Caco-2 (cell line): ENCODE measurements around the gene SAMD4B. TPM values are rescaled to one million over a fixed set of nuclear protein-coding genes. Genes with fewer than 3 reads are reported as not detected.

ENCODE experiments used
- BruUV-seq: library from RNA; stranded (reverse); fragments of 400-500 nt; replicated peaks from 2 replicates; lab custom pipeline; 2021; lab: Mats Ljungman, UMichigan
- CTCF ChIA-PET: fragments of 300-600 bp; sonication (Branson Sonifier 250); formaldehyde crosslinking; loops from one replicate; lab custom pipeline; 2022; ENCODE audit warnings: antibody characterized with exemption; lab: Charles Lee
- POLR2A ChIA-PET: fragments of 300-600 bp; sonication (Branson Sonifier 250); formaldehyde crosslinking; loops from one replicate; lab custom pipeline; 2022; ENCODE audit warnings: antibody characterized with exemption; lab: Charles Lee
- DNase-seq, 2 experiments: peaks; one replicate each; pipeline versions ENCODE4 v3.0.0 to v3.0.0-alpha.2; 2020 to 2022
- H3K27me3 ChIP-seq: replicated peaks from 2 replicates; pipeline ENCODE4 v1.6.0; 2011; ENCODE audit warnings: low read length; ENCODE audit not compliant: control insufficient read depth, insufficient read depth
- H3K36me3 ChIP-seq: 2 replicates; pipeline ENCODE4 v1.5.1; 2011; ENCODE audit warnings: low read length; ENCODE audit not compliant: control insufficient read depth, insufficient read depth
- H3K4me1 ChIP-seq: fragments of 250-450 bp; sonication (Bioruptor Pico); 2 replicates; pipeline ENCODE4 v1.5.1; 2020; ENCODE audit warnings: mild to moderate bottlenecking
- H3K4me3 ChIP-seq: 2 replicates; pipeline ENCODE4 v1.5.1; 2011; ENCODE audit warnings: low read depth, mild to moderate bottlenecking, control low read depth, low read length
- H3K9me3 ChIP-seq: fragments of 250-450 bp; sonication (Bioruptor Pico); 2 replicates; pipeline ENCODE4 v1.5.1; 2020; ENCODE audit warnings: mild to moderate bottlenecking, moderate library complexity
- H3K27ac Mint-ChIP-seq: one replicate; pipeline ENCODE4 v1.8.0; 2022; ENCODE audit warnings: mixed read lengths; ENCODE audit not compliant: unreplicated experiment
- H3K27me3 Mint-ChIP-seq: one replicate; pipeline ENCODE4 v1.8.0; 2022; ENCODE audit warnings: mixed read lengths; ENCODE audit not compliant: insufficient read depth, unreplicated experiment
- H3K36me3 Mint-ChIP-seq: one replicate; pipeline ENCODE4 v1.8.0; 2022; ENCODE audit warnings: mild to moderate bottlenecking, mixed read lengths; ENCODE audit not compliant: insufficient read depth, unreplicated experiment
- H3K4me1 Mint-ChIP-seq: one replicate; pipeline ENCODE4 v1.8.0; 2022; ENCODE audit warnings: low read depth, mixed read lengths; ENCODE audit not compliant: unreplicated experiment
- H3K4me3 Mint-ChIP-seq: one replicate; pipeline ENCODE4 v1.8.0; 2022; ENCODE audit warnings: mild to moderate bottlenecking, moderate library complexity, mixed read lengths; ENCODE audit not compliant: unreplicated experiment
- H3K9me3 Mint-ChIP-seq: one replicate; pipeline ENCODE4 v1.8.0; 2022; ENCODE audit warnings: mixed read lengths; ENCODE audit not compliant: unreplicated experiment
- intact Hi-C: fragments of 100-400 bp; cut with micrococcal nuclease; formaldehyde crosslinking; loops from one replicate; pipeline ENCODE4 v1.10.0; 2022; ENCODE audit not compliant: unreplicated experiment
- total RNA-seq: library from RNA; stranded (reverse); gene quantifications from 2 replicates; pipeline ENCODE4 v1.2.3, GENCODE V29; 2022
- TF ChIP-seq, protein P1 (sequence below), 2 experiments: fragments of 200-600 bp in 1 of 2; IDR thresholded peaks; 1 replicate in 1 of 2; 2 replicates in 1 of 2; pipeline versions ENCODE4 v1.5.1 to v1.8.0; 2011 to 2022; ENCODE audit warnings: antibody characterized with exemption in 1 of 2, control low read depth in 1 of 2, inconsistent platforms in 1 of 2, low read depth in 1 of 2, low read length in 1 of 2, mild to moderate bottlenecking in 1 of 2, moderate library complexity in 1 of 2; ENCODE audit not compliant: insufficient read depth in 1 of 2, severe bottlenecking in 1 of 2, unreplicated experiment in 1 of 2

SAMD4B gene
- total RNA-seq, 1 experiment from 2014 or later = 132 TPM

DNA sequence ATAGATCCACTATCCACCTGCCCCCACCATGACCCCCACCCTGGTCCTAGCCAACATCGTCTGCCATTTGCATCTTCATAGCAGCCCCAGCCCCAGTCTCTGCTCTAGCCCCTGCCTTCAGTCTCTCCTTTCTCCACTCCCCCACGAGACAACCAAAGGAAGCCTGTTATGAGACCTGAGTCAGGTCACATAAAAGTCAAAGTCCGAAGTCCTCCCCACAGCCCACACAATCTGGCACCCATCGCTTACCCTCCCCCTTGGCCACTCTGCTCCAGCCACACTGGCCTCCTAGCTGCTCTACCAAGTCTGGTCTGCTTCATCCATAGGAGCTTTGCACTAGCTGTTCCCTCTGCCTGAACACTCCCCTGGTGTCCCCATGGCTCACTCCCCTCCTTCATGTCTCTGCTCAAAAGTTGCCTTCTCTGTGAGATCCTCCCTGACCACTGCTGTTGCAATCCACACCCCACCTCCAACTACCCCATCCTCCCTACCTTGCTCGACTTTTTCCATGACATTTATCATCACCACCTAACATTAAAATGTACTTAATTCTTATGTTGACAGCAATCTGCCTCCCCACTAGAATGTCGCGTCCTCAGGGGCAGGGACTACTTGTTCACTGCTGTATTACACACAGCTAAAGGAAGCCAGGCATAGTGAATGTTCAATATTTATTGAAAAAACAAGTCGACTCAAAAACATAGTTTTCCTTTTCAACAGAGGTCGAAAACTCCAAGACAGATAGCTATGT lies 69.0 kb downstream of the SAMD4B start:
- no peaks in the 10 kb centered on the region for H3K9me3 ChIP-seq
- ChIA-PET POLR2A (interaction anchor here (0.5 to 2.3 kb wide), 8 partner anchors 9 to 1367 kb away, joined by 3 to 20 read pairs (median 6); partner anchors contain the start of genes MED29, PAF1, RAB4B and RPS16), CTCF (interaction anchor here (0.6 to 2.5 kb wide), 7 partner anchors 9 to 435 kb away, joined by 3 to 52 read pairs (median 3); partner anchors contain the start of genes MED29 and PAF1)
- peaks cover 30% of the 10 kb centered on the region for H3K4me1 ChIP-seq
- peak; percentile 67 to 83 for DNase-seq
- Mint-ChIP-seq H3K27ac (peak overlapping the region; percentile 90), H3K27me3 (peaks cover 3% of the 10 kb centered on the region), H3K4me1 (peaks cover 43% of the 10 kb centered on the region), H3K36me3 (peaks cover 75% of the 10 kb centered on the region), H3K9me3 (no peaks in the 10 kb centered on the region), H3K4me3 (peak overlapping the region; percentile 77)
- H3K36me3 ChIP-seq = peaks cover 4% of the 10 kb centered on the region; the same call in 1 of the 2 replicates
- BruUV-seq = no TSS peak
- H3K4me3 ChIP-seq = peak overlapping the region; percentile 66
- H3K27me3 ChIP-seq = no peaks in the 10 kb centered on the region
- TF ChIP-seq, protein P1, sequence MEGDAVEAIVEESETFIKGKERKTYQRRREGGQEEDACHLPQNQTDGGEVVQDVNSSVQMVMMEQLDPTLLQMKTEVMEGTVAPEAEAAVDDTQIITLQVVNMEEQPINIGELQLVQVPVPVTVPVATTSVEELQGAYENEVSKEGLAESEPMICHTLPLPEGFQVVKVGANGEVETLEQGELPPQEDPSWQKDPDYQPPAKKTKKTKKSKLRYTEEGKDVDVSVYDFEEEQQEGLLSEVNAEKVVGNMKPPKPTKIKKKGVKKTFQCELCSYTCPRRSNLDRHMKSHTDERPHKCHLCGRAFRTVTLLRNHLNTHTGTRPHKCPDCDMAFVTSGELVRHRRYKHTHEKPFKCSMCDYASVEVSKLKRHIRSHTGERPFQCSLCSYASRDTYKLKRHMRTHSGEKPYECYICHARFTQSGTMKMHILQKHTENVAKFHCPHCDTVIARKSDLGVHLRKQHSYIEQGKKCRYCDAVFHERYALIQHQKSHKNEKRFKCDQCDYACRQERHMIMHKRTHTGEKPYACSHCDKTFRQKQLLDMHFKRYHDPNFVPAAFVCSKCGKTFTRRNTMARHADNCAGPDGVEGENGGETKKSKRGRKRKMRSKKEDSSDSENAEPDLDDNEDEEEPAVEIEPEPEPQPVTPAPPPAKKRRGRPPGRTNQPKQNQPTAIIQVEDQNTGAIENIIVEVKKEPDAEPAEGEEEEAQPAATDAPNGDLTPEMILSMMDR (IDR thresholded peaks at IDR 0.05; ENCODE audit: insufficient read depth in 1 of 2, low read depth in 1 of 2, low read length in 1 of 2, severe bottlenecking in 1 of 2, unreplicated experiment in 1 of 2) = no peak
- intact Hi-C loops = loop anchor here (1.0 kb wide), 2 partner anchors 14 to 289 kb away; no protein-coding TSS in a partner anchor

GRCh38 chr19:39411832-39412099 lies 69.5 kb downstream of the SAMD4B start:
- TF ChIP-seq, protein P1 (IDR thresholded peaks at IDR 0.05; ENCODE audit: insufficient read depth in 1 of 2, low read depth in 1 of 2, low read length in 1 of 2, severe bottlenecking in 1 of 2, unreplicated experiment in 1 of 2) = peak; percentile 89 to 97
- Mint-ChIP-seq H3K27me3 (peaks cover 3% of the 10 kb centered on the region), H3K36me3 (peaks cover 70% of the 10 kb centered on the region), H3K4me3 (peak overlapping the region; percentile 77), H3K4me1 (peaks cover 40% of the 10 kb centered on the region), H3K9me3 (no peaks in the 10 kb centered on the region), H3K27ac (peak overlapping the region; percentile 90)
- Histone ChIP-seq H3K27me3 (no peaks in the 10 kb centered on the region), H3K4me1 (peaks cover 30% of the 10 kb centered on the region), H3K9me3 (no peaks in the 10 kb centered on the region), H3K36me3 (peaks cover 4% of the 10 kb centered on the region; the same call in 1 of the 2 replicates), H3K4me3 (peak overlapping the region; percentile 29)
- peak; percentile 94 for DNase-seq
- ChIA-PET CTCF (interaction anchor here (0.6 to 2.5 kb wide), 7 partner anchors 9 to 436 kb away, joined by 3 to 52 read pairs (median 3); partner anchors contain the start of genes MED29 and PAF1), POLR2A (interaction anchor here (0.5 to 2.3 kb wide), 7 partner anchors 9 to 1366 kb away, joined by 3 to 20 read pairs (median 7); partner anchors contain the start of genes MED29, PAF1, RAB4B and RPS16)
- intact Hi-C loops = loop anchor here (1.0 kb wide), 6 partner anchors 9 to 289 kb away; no protein-coding TSS in a partner anchor
- no TSS peak for BruUV-seq

DNA sequence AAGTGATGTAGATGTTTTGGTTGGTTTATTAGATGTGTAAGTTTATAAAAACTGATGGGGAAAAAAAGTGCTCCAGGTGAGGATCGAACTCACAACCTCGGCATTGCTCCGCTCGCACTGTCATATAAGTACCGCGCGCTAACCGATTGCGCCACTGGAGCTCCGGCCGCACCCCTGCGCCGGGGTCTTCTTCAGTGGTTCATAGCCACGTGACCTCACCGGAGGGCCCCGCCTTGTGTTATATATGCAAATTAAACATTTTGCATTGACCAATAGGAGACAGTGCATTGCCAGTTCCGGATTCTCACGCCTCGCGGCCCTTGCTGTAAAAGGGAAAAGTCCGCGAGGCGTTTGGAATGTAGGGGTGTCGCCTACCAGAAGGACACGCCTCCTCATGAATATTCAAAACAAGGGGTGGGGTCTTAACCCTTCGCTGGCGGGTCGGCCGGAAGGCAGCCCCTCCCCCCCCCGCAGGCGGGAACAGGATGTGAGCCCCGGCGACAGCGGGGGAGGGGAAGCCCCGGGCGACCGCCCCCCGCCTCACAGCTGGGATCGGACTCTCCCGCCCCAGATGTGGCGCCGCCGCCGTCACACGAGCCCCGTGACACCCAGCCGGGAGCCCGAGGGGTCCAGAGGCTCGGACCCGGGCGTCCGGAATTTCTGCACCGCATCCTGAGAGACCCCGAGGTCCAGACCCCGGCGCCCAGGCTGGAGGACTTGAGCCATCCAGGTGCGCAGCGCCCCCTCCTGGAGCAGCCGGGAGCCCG lies 70.1 kb downstream of the SAMD4B start, which contains the start of gene PLEKHG2:
TSS of gene PLEKHG2 (plus strand) at position 570 of the 767 bp plus-strand sequence. CDS start 1,418 bp downstream, outside the sequence.
- peak within 1 kb of the TSS; percentile 90 for H3K27ac Mint-ChIP-seq
- DNase-seq = peak; percentile 99
- H3K9me3 Mint-ChIP-seq = no peaks in the 10 kb centered on the region
- BruUV-seq = no TSS peak
- peak within 1 kb of the TSS; percentile 77 for H3K4me3 Mint-ChIP-seq
- intact Hi-C loops = loop anchor here (1.0 kb wide), 4 partner anchors 10 to 71 kb away; no protein-coding TSS in a partner anchor
- TF ChIP-seq, protein P1 (IDR thresholded peaks at IDR 0.05; ENCODE audit: insufficient read depth in 1 of 2, low read depth in 1 of 2, low read length in 1 of 2, severe bottlenecking in 1 of 2, unreplicated experiment in 1 of 2) = peak; percentile 91 to 92
- H3K4me3 ChIP-seq = peak within 1 kb of the TSS; percentile 88
- ChIA-PET POLR2A (interaction anchor here (0.6 to 2.3 kb wide), 8 partner anchors 10 to 1338 kb away, joined by 3 to 20 read pairs (median 4); partner anchors contain the start of gene RPS16), CTCF (interaction anchor here (0.8 to 2.5 kb wide), 6 partner anchors 10 to 24 kb away, joined by 3 to 52 read pairs (median 3); partner anchors contain the start of gene RPS16)
- H3K4me1 Mint-ChIP-seq = peaks cover 40% of the 10 kb centered on the region
- no peaks in the 10 kb centered on the region for H3K9me3 ChIP-seq
- H3K4me1 ChIP-seq = peaks cover 30% of the 10 kb centered on the region
- H3K36me3 Mint-ChIP-seq = peaks cover 65% of the 10 kb centered on the region
- H3K27me3 ChIP-seq = no peaks in the 10 kb centered on the region
- peaks cover 3% of the 10 kb centered on the region for H3K27me3 Mint-ChIP-seq
- peaks cover 5% of the 10 kb centered on the region; the same call in 1 of the 2 replicates for H3K36me3 ChIP-seq
